ENCODE measurements around the gene RNF4. TPM values are rescaled to one million over a fixed set of nuclear protein-coding genes. Genes with fewer than 3 reads are reported as not detected.

Gene RNF4
- total RNA-seq, 2 donors from 2014 or later: 86.3 to 97.0 TPM

DNA sequence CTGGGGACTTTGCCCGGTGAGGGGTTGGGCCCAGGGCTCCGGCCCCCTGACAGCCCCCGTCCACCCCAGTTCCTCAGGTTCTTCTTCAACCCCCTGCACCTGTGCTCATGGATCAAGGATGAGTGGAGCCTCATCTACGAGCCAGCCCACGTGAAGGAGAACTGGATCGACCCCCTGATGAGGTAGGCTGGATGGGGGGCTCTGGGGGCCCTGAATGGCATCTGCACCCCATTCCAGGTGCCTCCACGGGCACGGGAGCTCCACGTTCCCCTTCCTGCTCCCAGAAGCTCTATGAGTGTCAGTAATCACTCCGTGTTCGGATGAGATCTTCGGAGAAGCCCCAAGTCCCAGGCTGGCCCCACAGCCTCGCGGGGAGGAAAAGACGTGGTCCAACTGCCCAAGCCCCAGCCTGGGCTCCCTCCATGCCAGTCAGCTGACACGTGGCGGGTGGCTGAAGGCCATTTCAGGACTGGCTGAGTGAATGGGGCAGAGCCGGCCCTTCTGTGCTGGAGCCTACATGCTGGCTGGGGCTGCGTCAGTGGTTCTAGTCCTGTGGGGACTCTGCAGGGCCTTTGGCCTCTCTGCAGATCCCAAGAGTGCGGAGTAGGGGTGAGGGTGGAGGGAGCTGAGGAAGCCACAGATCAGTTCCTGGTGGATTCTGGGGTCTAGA is 25.7 kb upstream of the RNF4 start:
- no peaks in the 10 kb centered on the region for H3K9me3 Mint-ChIP-seq
- H3K27ac Mint-ChIP-seq: no peak overlapping the region
- H3K4me3 Mint-ChIP-seq: no peak overlapping the region
- H3K4me1 Mint-ChIP-seq (ENCODE audit: low read depth): peaks cover 8% of the 10 kb centered on the region
- no peak for ATAC-seq (replicated peaks in 1 of 2)
- no peak for DNase-seq
- H3K27me3 Mint-ChIP-seq (ENCODE audit: low read depth): no peaks in the 10 kb centered on the region
- no peaks in the 10 kb centered on the region for H3K36me3 Mint-ChIP-seq (ENCODE audit: insufficient read depth in 2 of 2)

DNA sequence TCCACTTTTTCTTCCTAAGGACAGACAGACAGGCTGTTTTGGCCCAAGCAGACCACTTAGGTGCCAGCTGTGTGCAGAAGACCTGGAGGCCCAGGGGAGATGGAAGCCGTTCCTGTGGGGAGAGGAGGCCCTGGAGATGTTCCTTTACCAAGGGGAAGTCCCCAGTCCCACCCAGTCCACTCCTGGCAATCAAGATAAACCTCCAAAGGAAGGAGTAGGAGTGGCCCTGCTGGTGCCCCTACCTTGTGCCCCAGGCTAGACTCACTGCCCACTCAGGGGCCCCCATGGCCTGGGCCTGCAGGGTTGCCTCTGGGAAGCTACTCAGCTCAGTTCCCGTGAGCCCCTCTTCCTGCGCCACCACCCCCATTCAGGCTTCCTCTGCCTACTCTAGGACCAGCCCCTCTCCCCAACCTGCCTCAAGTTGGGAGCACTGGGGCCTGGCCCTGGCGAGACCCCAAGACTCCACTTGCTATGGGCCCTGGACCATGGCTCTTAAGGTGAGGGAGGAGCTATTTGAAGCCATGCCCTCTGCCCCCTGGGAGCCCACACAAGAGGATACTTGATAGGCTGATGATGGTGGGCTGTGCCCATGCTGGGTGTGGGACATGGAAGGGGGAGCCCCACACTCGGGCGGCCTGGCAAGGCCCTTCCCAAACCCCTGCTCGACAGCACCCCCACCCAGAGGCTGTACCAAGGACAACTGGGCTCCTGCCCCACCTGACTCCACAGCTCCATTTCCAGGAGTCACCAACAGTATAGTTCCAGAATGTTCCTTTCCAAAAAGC is 24.8 kb upstream of the RNF4 start:
- H3K27me3 Mint-ChIP-seq (ENCODE audit: low read depth): no peaks in the 10 kb centered on the region
- no peaks in the 10 kb centered on the region for H3K36me3 Mint-ChIP-seq (ENCODE audit: insufficient read depth in 2 of 2)
- peaks cover 8% of the 10 kb centered on the region for H3K4me1 Mint-ChIP-seq (ENCODE audit: low read depth)
- no peaks in the 10 kb centered on the region for H3K9me3 Mint-ChIP-seq
- no peak for DNase-seq
- H3K27ac Mint-ChIP-seq: no peak overlapping the region
- no peak overlapping the region for H3K4me3 Mint-ChIP-seq
- ATAC-seq (replicated peaks in 1 of 2): no peak

DNA sequence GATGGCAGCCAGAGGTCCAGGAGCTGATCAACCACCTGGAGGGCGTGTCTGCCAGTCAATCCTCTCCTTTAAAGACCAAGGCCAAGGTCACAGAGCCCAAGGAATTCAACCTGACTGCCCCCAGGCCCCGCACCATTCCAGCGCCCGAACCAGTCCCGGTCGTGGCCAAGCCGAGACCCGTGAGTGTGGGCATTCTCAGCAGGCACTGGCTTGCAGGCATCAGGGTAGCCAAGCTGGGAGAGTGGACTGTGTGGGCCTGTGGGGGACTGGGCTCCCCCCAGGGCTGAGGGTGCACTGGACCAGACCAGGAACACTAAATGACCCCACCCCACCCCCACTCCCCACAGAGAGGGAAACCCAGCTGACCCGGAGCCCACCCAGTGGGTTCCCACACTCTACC is 23.8 kb upstream of the RNF4 start:
- H3K27me3 Mint-ChIP-seq (ENCODE audit: low read depth): no peaks in the 10 kb centered on the region
- H3K9me3 Mint-ChIP-seq: no peaks in the 10 kb centered on the region
- no peak overlapping the region for H3K27ac Mint-ChIP-seq
- no peak overlapping the region for H3K4me3 Mint-ChIP-seq
- H3K36me3 Mint-ChIP-seq (ENCODE audit: insufficient read depth in 2 of 2): no peaks in the 10 kb centered on the region
- no peak for DNase-seq
- H3K4me1 Mint-ChIP-seq (ENCODE audit: low read depth): peaks cover 8% of the 10 kb centered on the region
- ATAC-seq (replicated peaks in 1 of 2): no peak

DNA sequence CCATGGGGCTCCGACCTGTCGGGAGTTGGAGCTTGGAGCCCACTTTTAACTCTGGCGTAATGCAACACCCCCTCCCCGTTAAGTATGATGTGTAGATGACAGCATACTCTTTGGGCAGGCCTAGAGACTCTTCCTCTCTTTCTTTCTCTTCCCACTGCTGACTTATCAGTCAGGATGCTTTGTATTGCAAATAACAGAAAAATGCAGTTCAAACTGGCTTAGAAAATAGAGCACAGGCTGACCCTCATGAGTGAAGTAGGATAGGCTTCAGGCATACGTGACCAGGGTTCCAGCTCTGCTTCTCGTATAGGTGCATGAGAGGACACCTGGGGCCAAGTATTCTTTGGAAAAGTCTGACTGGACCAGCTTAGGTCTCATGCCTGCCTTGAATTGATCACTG is 23.3 kb upstream of the RNF4 start:
- Mint-ChIP-seq H3K27ac (no peak overlapping the region), H3K4me3 (no peak overlapping the region), H3K27me3 (ENCODE audit: low read depth) (no peaks in the 10 kb centered on the region), H3K4me1 (ENCODE audit: low read depth) (peaks cover 8% of the 10 kb centered on the region), H3K36me3 (ENCODE audit: insufficient read depth in 2 of 2) (no peaks in the 10 kb centered on the region), H3K9me3 (no peaks in the 10 kb centered on the region)
- DNase-seq (no peak), ATAC-seq (replicated peaks in 1 of 2) (no peak)

DNA sequence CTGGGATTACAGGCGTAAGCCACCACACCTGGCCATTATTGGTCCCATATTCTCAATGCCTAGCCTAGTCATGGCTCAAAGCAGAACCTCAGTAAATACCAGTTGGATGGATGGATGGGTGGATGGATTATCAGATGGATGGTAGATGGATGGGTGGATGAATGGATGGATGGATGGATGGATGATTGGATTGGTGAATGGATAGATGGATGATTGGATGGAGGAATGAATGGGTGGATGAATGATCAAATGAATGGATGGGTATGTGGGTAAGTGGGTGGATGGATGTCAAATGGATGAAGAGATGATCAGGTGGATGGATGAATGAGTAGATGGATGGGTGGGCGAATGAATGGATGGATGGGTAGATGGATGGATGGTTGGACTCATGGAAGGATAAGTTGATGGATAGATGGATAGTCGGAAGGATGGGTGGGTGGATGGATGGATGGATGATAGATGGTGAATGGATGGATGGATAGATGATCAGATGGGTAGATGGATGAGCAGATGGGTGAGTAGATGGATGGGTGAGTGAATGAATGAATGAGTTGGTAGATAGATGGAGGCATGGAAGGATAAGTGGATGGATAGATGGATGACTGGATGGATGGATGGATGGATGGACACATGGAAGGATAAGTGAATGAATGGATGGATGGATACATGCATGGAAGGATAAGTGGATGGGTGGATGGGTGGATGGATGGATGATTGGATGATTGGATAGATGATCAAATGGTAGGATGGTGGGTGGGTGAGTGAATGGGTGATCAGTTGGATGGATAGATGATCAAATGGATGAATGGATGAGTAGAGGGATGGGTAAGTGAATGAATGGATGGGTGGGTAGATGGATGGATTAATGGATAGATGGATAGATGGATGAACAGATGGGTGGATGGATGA is 22.0 kb upstream of the RNF4 start:
- ATAC-seq (replicated peaks in 1 of 2): no peak
- no peak overlapping the region for H3K4me3 Mint-ChIP-seq
- H3K27me3 Mint-ChIP-seq (ENCODE audit: low read depth): no peaks in the 10 kb centered on the region

DNA sequence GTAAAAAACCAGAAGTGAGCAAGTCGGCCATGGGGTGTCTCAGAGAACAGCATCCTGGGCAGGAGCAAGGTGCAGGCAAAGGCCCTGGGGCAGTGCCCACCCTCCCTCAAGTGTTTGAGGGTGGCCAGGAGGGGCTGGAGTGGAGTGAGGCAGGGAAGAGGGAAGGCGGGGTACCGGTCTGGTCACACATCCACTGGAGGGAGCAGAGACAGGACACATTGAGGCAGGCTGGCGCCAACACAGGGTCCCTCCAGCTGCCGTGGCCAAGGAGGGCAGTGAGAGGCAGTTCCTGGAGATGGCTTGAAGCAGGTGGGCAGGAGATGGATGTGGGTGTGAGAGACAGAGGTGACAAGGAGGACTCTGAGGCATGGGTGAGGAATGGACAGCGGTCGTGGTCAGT is 20.3 kb upstream of the RNF4 start:
- no peak for ATAC-seq (replicated peaks in 1 of 2)
- H3K36me3 Mint-ChIP-seq (ENCODE audit: insufficient read depth in 2 of 2): no peaks in the 10 kb centered on the region
- H3K4me1 Mint-ChIP-seq (ENCODE audit: low read depth): no peaks in the 10 kb centered on the region
- no peak overlapping the region for H3K27ac Mint-ChIP-seq
- no peak for DNase-seq
- no peaks in the 10 kb centered on the region for H3K27me3 Mint-ChIP-seq (ENCODE audit: low read depth)
- H3K9me3 Mint-ChIP-seq: no peaks in the 10 kb centered on the region
- H3K4me3 Mint-ChIP-seq: no peak overlapping the region

More for the DNA sequence above, 22.0 kb upstream of the RNF4 start:
- H3K36me3 Mint-ChIP-seq (ENCODE audit: insufficient read depth in 2 of 2): no peaks in the 10 kb centered on the region
- H3K9me3 Mint-ChIP-seq: no peaks in the 10 kb centered on the region
- no peak for DNase-seq
- no peak overlapping the region for H3K27ac Mint-ChIP-seq
- H3K4me1 Mint-ChIP-seq (ENCODE audit: low read depth): peaks cover 2% of the 10 kb centered on the region

GRCh38 chr4:2449051-2449450 is 19.9 kb upstream of the RNF4 start:
- Mint-ChIP-seq H3K9me3 (no peaks in the 10 kb centered on the region), H3K4me3 (no peak overlapping the region), H3K36me3 (ENCODE audit: insufficient read depth in 2 of 2) (no peaks in the 10 kb centered on the region), H3K4me1 (ENCODE audit: low read depth) (no peaks in the 10 kb centered on the region), H3K27ac (no peak overlapping the region), H3K27me3 (ENCODE audit: low read depth) (no peaks in the 10 kb centered on the region)
- DNase-seq (no peak), ATAC-seq (replicated peaks in 1 of 2) (no peak)

DNA sequence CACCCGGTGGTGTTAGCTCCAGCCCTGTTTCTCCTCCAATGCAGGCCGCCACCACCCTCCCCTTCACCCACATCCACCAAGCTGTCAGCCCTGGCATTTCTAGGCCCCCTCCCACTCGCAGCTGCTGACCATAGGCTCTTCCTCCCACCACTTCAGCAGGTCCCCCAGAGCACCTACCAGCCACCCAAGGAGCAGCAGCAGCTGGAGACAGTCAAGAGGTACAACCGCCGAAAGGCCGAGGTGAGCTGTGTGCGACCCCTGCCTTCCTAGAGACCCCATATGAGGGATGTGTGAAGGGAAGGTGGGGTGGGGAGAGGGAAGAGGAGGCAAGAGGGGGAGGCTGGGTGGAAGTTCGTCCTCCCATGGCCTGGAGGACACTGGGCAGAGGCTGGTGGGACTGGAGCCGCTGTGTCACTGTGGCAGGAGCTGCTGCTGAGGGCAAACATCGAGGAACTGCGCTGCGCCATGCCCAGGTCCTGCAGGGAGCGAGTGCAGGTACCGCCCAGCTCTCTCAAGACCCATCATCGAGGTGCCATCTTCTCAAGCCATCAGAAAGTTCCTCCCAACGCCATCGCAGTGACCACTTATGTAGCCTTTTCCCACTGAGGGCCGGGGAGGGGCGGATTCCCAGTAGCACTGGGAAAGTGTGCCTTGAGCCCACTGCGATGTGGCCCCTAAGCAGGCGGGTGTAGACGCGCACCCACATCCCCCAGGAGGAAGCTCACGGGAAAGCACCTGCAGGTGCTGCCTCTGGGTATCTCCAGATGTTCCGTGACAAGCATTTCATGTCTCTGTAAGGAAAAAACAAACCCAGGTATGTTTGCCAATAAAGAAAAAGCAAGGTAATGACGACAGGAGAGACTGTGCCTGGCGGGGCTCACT is 19.2 kb upstream of the RNF4 start:
- Mint-ChIP-seq H3K4me1 (ENCODE audit: low read depth) (no peaks in the 10 kb centered on the region), H3K36me3 (ENCODE audit: insufficient read depth in 2 of 2) (no peaks in the 10 kb centered on the region), H3K27me3 (ENCODE audit: low read depth) (no peaks in the 10 kb centered on the region), H3K4me3 (no peak overlapping the region), H3K9me3 (no peaks in the 10 kb centered on the region), H3K27ac (no peak overlapping the region)
- no peak for ATAC-seq (replicated peaks in 1 of 2)
- no peak for DNase-seq

- Mint-ChIP-seq H3K27me3 (ENCODE audit: low read depth) (no peaks in the 10 kb centered on the region), H3K4me3 (no peak overlapping the region), H3K9me3 (no peaks in the 10 kb centered on the region), H3K36me3 (ENCODE audit: insufficient read depth in 2 of 2) (no peaks in the 10 kb centered on the region), H3K4me1 (ENCODE audit: low read depth) (no peaks in the 10 kb centered on the region), H3K27ac (no peak overlapping the region)
- no peak for DNase-seq
- no peak for ATAC-seq (replicated peaks in 1 of 2)
Measured at GRCh38 chr4:2450394-2451035, 18.4 kb upstream of the RNF4 start.

DNA sequence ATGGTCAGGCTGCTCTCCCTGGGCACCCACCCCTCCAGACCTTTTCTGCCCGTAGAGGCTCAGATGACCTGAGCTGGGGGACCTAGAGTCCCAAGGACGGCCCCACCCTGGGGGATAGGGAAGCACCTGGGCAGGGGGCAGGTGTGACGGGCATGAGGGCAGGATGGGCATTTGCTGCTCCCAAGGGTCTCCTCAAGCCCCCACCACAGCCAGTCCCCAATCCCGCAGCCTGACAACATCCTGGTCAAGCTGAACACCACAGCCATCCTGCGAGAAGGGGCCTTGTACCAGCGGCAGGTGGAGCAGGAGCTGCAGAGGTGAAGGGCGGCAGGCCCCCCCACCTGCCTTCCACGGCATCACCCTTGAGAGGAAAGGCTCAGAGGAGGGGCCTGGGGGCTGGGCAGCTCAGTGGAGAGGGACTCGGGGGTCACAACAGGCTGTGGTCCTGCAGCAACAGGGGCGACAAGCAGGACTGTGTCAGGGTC is 17.8 kb upstream of the RNF4 start:
- no peak overlapping the region for H3K4me3 Mint-ChIP-seq
- no peaks in the 10 kb centered on the region for H3K4me1 Mint-ChIP-seq (ENCODE audit: low read depth)
- no peak for ATAC-seq (replicated peaks in 1 of 2)
- no peaks in the 10 kb centered on the region for H3K9me3 Mint-ChIP-seq
- H3K27me3 Mint-ChIP-seq (ENCODE audit: low read depth): no peaks in the 10 kb centered on the region
- H3K36me3 Mint-ChIP-seq (ENCODE audit: insufficient read depth in 2 of 2): no peaks in the 10 kb centered on the region
- H3K27ac Mint-ChIP-seq: no peak overlapping the region
- DNase-seq: no peak

- Mint-ChIP-seq H3K4me3 (no peak overlapping the region), H3K27me3 (ENCODE audit: low read depth) (no peaks in the 10 kb centered on the region), H3K27ac (no peak overlapping the region), H3K36me3 (ENCODE audit: insufficient read depth in 2 of 2) (no peaks in the 10 kb centered on the region), H3K4me1 (ENCODE audit: low read depth) (no peaks in the 10 kb centered on the region), H3K9me3 (no peaks in the 10 kb centered on the region)
- no peak for ATAC-seq (replicated peaks in 1 of 2)
- DNase-seq: no peak
Measured at GRCh38 chr4:2451821-2452785, 16.8 kb upstream of the RNF4 start.

All from activated T-cell treated with anti-CD3 and anti-CD28 coated beads, Interleukin-2, amount 50 U/mL, for 72 hours (primary cell).